A549 treated with ZK216348 at 1 μM for 4 hours (cell line): ENCODE data around the gene PGAP6. TPM values are rescaled to one million over a fixed set of nuclear protein-coding genes. Genes with fewer than 3 reads are reported as not detected.

Source experiments
- total RNA-seq: library from RNA; stranded (reverse); fragments of 200-300 nt; extraction: Qiagen RNA extraction; gene quantifications from 5 replicates; pipeline ENCODE4 v1.2.3, GENCODE V29; 2022; ENCODE audit warnings: low read depth

PGAP6 gene, protein sequence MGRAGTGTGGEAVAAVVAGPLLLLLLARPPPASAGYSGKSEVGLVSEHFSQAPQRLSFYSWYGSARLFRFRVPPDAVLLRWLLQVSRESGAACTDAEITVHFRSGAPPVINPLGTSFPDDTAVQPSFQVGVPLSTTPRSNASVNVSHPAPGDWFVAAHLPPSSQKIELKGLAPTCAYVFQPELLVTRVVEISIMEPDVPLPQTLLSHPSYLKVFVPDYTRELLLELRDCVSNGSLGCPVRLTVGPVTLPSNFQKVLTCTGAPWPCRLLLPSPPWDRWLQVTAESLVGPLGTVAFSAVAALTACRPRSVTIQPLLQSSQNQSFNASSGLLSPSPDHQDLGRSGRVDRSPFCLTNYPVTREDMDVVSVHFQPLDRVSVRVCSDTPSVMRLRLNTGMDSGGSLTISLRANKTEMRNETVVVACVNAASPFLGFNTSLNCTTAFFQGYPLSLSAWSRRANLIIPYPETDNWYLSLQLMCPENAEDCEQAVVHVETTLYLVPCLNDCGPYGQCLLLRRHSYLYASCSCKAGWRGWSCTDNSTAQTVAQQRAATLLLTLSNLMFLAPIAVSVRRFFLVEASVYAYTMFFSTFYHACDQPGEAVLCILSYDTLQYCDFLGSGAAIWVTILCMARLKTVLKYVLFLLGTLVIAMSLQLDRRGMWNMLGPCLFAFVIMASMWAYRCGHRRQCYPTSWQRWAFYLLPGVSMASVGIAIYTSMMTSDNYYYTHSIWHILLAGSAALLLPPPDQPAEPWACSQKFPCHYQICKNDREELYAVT
- total RNA-seq = 20.4 to 41.0 TPM (median 36.6 TPM) in 5 replicates

GRCh38 chr16:381789-382717, at the start of gene PGAP6:
PGAP6 (minus strand) TSS chr16:381978; CDS start chr16:381821, 157 bp downstream.

DNA sequence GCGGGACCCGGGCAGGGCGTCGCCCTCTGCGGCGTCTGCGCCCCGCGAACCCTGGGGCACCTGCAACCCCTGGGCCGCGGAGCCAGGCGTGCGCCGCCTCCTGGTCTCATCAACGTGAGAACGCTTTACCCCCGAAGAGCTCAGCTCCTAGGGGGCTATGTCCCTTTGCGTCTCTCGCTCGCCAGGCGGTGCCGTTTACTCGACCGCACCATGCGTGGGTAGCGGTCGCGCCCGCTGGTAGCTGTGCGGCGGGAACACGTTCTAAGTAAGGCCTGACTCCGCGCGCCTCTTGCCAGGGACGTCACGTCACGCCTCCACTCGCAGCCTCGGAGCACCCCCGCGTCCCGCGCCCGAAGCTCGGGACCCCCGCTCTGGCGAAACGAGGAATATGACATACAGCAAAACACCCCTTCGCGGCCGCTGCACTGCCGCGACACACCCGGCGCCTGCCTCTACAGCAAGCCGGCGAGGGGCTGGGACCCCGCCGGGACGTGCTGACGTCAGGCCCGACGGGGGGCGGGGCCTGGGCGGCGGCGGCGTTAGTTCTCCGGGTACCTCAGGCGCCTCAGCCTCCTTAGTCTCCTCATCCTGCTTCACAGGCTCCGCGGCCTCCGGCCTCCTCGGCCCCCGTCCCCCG, 43.4 kb upstream of the PGAP6 start, which contains the start of gene RAB11FIP3:
Gene RAB11FIP3, plus strand, starts transcription at position 568 of the 637 bp plus-strand sequence. CDS start 358 bp downstream, outside the sequence.

GRCh38 chr16:401468-402348, 19.9 kb upstream of the PGAP6 start, which contains the start of gene DECR2:
DECR2 (plus strand) TSS chr16:401885; CDS start chr16:401964, 79 bp downstream.

GRCh38 chr16:397135-397661, 15.4 kb upstream of the PGAP6 start, which contains the start of gene NME4:
NME4 (plus strand) TSS chr16:397199; CDS start chr16:397223, 24 bp downstream.

DNA sequence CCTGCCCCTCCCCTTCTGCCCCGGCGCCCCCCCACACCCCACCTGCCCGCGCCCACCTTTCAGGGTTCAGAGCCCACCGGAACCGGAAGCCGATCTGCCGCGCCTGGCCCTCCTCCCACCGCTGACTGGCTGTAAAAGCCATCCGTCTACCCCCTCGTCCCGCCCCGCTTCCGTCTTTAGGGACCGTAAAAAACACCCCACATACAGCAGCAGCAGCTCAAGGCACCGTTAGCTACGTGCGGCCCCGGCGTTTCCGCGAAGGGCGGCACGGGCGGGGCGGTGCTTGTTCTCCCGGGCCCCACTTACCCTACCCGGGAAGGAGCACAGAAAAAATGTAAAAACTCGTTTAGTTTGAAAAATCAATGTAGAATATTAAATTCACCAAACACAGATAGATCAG, 11.3 kb downstream of the PGAP6 start, which contains the start of gene MRPL28:
Gene MRPL28, minus strand, starts transcription at position 96 of the 400 bp plus-strand sequence. CDS start 320 bp downstream, outside the sequence.

GRCh38 chr16:352547-353403, 29.0 kb downstream of the PGAP6 start, which contains the start of gene AXIN1:
AXIN1 (minus strand) TSS chr16:352723; CDS start chr16:347025, 5,698 bp downstream.

Other genes with a start within 250 kb of the PGAP6 start
- 17.4 to 33.4 TPM (median 29.2 TPM) in 5 replicates for gene NPRL3, start 243.3 kb downstream of the PGAP6 start, total RNA-seq
- not detected in 5 replicates for gene HBZ, start 229.3 kb downstream of the PGAP6 start, total RNA-seq
- gene HBM, start 216.0 kb downstream of the PGAP6 start, total RNA-seq = not detected in 5 replicates
- 0.79 TPM in 1 of 5 replicates, not detected in the others for gene HBA2, start 209.1 kb downstream of the PGAP6 start, total RNA-seq
- 0.93 to 2.3 TPM (median 1.6 TPM) in 5 replicates for gene HBA1, start 205.3 kb downstream of the PGAP6 start, total RNA-seq
- gene HBQ1, start 201.5 kb downstream of the PGAP6 start, total RNA-seq = 4.3 to 9.0 TPM (median 7.2 TPM) in 5 replicates
- gene LUC7L, start 152.5 kb downstream of the PGAP6 start, total RNA-seq = 39.5 to 57.0 TPM (median 47.1 TPM) in 5 replicates
- gene FAM234A, start 147.2 kb downstream of the PGAP6 start, total RNA-seq = 35.5 to 52.7 TPM (median 48.7 TPM) in 5 replicates
- gene RGS11, start 106.0 kb downstream of the PGAP6 start, total RNA-seq = 2.2 to 7.1 TPM (median 4.4 TPM) in 5 replicates
- 1.2 to 3.4 TPM (median 2.8 TPM) in 5 replicates for gene ARHGDIG, start 101.4 kb downstream of the PGAP6 start, total RNA-seq
- 0.20 to 0.84 TPM (median 0.73 TPM) in 5 replicates for gene PDIA2, start 98.8 kb downstream of the PGAP6 start, total RNA-seq
- 19.5 to 37.6 TPM (median 34.7 TPM) in 5 replicates for gene AXIN1, start 29.3 kb downstream of the PGAP6 start, total RNA-seq
- gene MRPL28, start 11.4 kb downstream of the PGAP6 start, total RNA-seq = 113 to 136 TPM (median 126 TPM) in 5 replicates
- 232 to 478 TPM (median 441 TPM) in 5 replicates for gene NME4, start 15.2 kb upstream of the PGAP6 start, total RNA-seq
- 18.5 to 31.1 TPM (median 25.8 TPM) in 5 replicates for gene DECR2, start 19.9 kb upstream of the PGAP6 start, total RNA-seq
- gene RAB11FIP3, start 43.7 kb upstream of the PGAP6 start, total RNA-seq = 15.0 to 26.7 TPM (median 23.0 TPM) in 5 replicates
- 30.2 to 84.8 TPM (median 76.9 TPM) in 5 replicates for gene CAPN15, start 145.7 kb upstream of the PGAP6 start, total RNA-seq
- 0.11 to 0.20 TPM (median 0.13 TPM) in 4 of 5 replicates, not detected in the other for gene PRR35, start 178.4 kb upstream of the PGAP6 start, total RNA-seq
- gene NHLRC4, start 185.0 kb upstream of the PGAP6 start, total RNA-seq = 0.14 to 0.32 TPM (median 0.19 TPM) in 5 replicates
- 18.4 to 44.1 TPM (median 36.7 TPM) in 5 replicates for gene PIGQ, start 188.0 kb upstream of the PGAP6 start, total RNA-seq
- 9.9 to 20.9 TPM (median 20.2 TPM) in 5 replicates for gene RAB40C, start 208.1 kb upstream of the PGAP6 start, total RNA-seq
- 0.18 to 0.26 TPM (median 0.22 TPM) in 4 of 5 replicates, not detected in the other for gene WFIKKN1, start 249.0 kb upstream of the PGAP6 start, total RNA-seq